Femur (tissue), 1 donor: ENCODE results near the gene HGS.

Source experiments
- DNase-seq: peaks from one replicate; pipeline ENCODE4 v3.0.0-alpha.2; 2017

Gene HGS

GRCh38 chr17:81686614-81687013, 2.8 kb downstream of the HGS start:
- no peak for DNase-seq

GRCh38 chr17:81687770-81688541, 4.1 kb downstream of the HGS start:
- DNase-seq, result no peak

GRCh38 chr17:81688616-81689015, 4.8 kb downstream of the HGS start:
- DNase-seq, result no peak

- DNase-seq, result no peak
Observed at GRCh38 chr17:81690066-81690465, 6.3 kb downstream of the HGS start.

GRCh38 chr17:81690549-81690948, 6.7 kb downstream of the HGS start:
- DNase-seq, result no peak

DNA sequence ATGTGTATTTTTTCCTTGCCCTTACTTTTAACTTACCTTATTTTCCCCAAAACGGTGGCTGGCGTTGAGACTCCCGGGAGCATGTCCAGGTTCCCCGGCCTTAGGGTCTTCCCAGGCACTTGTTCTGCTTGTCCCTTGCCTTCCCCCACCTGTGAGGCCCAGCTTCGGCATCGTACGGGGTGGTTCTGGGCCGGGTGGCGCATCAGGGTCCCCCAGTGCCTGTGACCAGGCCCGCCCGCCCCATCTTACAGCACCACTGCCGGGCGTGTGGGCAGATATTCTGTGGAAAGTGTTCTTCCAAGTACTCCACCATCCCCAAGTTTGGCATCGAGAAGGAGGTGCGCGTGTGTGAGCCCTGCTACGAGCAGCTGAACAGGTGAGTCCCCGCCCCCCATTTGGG, 7.4 kb downstream of the HGS start:
- no peak for DNase-seq

DNA sequence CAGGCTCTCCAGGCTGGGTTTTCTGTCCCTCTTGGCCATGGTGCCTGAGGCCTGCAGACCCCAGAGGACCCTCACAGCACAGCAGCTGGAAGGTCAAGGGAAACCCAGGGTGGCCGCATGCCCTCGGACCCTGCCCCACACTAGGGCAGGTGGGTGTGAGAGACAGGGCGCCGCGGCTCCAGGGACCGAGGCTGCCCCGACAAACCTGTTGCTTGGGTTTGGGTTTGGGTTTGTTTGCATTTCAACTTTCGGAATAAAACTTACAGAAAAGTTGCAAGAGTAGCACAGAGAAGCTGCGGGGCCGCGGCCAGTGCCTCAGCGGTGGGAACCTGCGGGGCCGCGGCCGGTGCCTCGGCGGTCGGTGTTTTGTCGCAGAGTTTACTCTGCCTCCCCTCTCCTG, 7.8 kb downstream of the HGS start:
- DNase-seq, result no peak

GRCh38 chr17:81693509-81694210, 9.8 kb downstream of the HGS start:
- DNase-seq, result no peak

DNA sequence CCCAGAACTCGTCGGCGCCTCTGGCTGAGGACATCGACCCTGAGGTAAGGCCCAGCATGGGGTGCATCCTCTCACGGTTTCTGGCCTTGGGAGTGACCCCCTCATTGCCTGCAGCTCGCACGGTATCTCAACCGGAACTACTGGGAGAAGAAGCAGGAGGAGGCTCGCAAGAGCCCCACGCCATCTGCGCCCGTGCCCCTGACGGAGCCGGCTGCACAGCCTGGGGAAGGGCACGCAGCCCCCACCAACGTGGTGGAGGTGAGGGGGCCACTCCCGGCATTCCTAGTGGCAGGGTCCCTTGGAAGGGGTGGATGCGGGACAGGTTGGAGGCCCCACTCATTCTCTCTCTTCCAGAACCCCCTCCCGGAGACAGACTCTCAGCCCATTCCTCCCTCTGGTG, 11.0 kb downstream of the HGS start:
- DNase-seq, result no peak

- DNase-seq, result no peak
Observed at GRCh38 chr17:81695211-81695610, 11.4 kb downstream of the HGS start.

DNA sequence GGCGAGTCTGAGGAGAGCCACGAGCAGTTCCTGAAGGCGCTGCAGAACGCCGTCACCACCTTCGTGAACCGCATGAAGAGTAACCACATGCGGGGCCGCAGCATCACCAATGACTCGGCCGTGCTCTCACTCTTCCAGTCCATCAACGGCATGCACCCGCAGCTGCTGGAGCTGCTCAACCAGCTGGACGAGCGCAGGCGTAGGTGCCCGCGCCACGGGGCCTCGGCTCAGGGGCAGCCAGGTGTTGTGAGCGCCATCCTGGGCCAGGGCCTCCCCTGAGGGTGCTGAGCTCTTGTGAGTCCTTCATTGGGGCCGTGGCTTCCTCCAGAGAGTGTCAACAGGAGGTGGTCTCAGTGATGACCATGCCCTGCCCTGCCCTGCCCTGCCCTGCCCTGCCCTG, 12.0 kb downstream of the HGS start:
- DNase-seq, result no peak

GRCh38 chr17:81696218-81696941, 12.6 kb downstream of the HGS start:
- DNase-seq, result no peak

DNA sequence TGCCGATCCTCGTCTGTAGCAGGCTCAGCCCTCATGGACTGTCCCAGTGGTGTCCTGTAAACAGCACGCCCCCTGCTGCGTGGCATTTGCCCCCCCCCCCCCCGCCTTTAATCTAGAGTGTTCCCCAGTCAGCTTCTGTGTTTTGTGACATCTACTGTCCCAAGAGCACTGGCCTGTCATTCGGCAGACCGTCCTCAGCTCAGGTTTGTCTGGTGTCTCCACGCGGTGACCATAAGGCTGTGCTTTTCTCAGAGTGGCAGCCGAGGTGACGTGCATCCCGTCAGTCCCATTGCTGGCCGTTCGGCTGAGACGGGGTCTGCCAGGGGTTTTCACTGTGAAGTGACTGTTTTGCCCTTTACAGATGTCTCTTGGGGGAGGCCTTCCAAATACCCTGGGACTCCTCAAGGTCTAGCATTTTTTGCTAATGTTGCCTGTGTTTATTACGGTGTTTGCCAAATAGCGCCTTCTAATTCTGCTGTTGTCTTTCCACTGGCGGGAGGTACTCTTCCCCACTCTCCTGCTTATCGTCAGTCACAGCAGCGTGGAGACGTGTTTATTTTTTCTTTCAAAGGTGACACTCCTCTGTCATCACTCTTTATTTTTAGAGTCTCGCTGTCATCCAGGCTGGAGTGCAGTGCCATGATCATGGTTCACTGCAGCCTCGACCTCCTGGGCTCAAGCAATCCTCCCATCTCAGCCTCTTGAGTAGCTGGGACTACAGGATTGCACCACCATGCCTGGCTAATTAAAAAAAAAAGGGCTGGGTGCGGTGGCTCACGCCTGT, 13.6 kb downstream of the HGS start:
- no peak for DNase-seq

GRCh38 chr17:81700353-81701287, 16.8 kb downstream of the HGS start:
- DNase-seq, result no peak

DNA sequence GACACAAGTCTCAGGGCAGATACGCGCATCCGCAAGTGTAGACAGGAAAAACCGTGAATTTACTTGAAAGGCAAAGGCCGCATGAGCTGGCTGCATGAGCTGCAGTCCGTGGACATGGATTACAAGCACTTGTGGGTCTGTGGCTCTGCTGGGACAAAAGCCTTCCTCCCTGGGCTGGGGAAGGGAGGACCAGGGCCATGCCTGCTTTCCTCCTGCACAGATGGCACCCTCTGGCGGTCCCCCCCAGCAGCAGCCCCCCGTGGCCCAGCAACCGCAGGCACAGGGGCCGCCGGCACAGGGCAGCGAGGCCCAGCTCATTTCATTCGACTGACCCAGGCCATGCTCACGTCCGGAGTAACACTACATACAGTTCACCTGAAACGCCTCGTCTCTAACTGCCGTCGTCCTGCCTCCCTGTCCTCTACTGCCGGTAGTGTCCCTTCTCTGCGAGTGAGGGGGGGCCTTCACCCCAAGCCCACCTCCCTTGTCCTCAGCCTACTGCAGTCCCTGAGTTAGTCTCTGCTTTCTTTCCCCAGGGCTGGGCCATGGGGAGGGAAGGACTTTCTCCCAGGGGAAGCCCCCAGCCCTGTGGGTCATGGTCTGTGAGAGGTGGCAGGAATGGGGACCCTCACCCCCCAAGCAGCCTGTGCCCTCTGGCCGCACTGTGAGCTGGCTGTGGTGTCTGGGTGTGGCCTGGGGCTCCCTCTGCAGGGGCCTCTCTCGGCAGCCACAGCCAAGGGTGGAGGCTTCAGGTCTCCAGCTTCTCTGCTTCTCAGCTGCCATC, 17.7 kb downstream of the HGS start:
- DNase-seq, result no peak

GRCh38 chr17:81702934-81703746, 19.3 kb downstream of the HGS start, which contains the start of gene MRPL12:
Gene MRPL12, plus strand, starts transcription at chr17:81703367. Its CDS starts 135 bp downstream, at chr17:81703502.
- DNase-seq, result peak; percentile 96

DNA sequence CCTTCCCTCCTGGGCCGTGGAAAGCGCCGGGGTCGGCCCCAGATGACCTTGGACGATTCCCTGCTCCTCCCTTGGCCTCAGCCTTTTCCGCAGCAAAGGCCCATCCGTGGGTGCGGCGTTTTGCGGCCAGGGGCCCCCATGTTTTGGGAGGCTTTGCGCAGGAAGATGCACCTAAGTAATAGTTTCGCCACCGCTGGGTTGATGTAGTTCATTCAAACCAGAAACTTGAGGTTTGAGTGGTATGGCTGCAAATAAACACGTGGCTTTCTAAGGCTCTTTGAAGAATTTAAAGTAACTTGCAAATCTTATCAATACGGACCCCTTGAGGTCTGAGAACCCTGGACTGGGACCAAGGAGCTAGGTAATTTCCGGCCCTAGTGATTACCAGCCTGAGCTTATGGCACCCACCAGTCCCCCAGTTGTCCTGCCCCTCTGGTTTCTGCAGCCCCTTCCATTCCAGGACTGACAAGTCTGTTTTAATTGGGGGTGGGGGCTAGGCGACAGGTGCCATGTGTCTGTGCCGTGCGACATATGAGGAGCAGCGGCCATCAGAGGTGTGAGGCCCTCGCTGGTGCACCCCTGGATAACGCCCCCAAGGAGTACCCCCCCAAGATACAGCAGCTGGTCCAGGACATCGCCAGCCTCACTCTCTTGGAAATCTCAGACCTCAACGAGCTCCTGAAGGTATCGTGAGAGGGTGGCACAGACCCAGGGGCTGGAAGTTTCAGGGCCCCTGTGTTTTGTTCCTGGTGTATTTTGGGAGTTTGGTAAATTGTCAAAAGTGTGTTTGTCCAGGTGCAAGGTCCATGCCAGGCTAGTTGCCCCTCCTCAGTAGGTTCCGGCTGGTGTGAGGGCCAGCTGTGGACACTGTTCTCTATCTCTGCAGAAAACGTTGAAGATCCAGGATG, 20.2 kb downstream of the HGS start:
- no peak for DNase-seq

GRCh38 chr17:81705518-81706231, 21.9 kb downstream of the HGS start:
- no peak for DNase-seq
